GM13977 (cell line): ENCODE results near the gene FLT1.

Experiments used
- DNase-seq: peaks from one replicate; pipeline ENCODE4 v3.0.0; 2012; ENCODE audit warnings: low spot score
- CTCF ChIP-seq: IDR thresholded peaks from 2 replicates; pipeline ENCODE4 v1.5.1; 2012; ENCODE audit warnings: mild to moderate bottlenecking, control low read depth; ENCODE audit not compliant: insufficient read depth; ENCODE audit errors: extremely low read depth, missing control alignments
- in situ Hi-C: fragments of 300-500 bp; cut with MboI; formaldehyde crosslinking; loops from one replicate; pipeline ENCODE4 v1.12.0; 2022; ENCODE audit warnings: low sequenced_read_pairs, low pct_unique_long_range_greater_than_20kb, mixed read lengths, inconsistent platforms; ENCODE audit not compliant: unreplicated experiment

FLT1 gene

DNA sequence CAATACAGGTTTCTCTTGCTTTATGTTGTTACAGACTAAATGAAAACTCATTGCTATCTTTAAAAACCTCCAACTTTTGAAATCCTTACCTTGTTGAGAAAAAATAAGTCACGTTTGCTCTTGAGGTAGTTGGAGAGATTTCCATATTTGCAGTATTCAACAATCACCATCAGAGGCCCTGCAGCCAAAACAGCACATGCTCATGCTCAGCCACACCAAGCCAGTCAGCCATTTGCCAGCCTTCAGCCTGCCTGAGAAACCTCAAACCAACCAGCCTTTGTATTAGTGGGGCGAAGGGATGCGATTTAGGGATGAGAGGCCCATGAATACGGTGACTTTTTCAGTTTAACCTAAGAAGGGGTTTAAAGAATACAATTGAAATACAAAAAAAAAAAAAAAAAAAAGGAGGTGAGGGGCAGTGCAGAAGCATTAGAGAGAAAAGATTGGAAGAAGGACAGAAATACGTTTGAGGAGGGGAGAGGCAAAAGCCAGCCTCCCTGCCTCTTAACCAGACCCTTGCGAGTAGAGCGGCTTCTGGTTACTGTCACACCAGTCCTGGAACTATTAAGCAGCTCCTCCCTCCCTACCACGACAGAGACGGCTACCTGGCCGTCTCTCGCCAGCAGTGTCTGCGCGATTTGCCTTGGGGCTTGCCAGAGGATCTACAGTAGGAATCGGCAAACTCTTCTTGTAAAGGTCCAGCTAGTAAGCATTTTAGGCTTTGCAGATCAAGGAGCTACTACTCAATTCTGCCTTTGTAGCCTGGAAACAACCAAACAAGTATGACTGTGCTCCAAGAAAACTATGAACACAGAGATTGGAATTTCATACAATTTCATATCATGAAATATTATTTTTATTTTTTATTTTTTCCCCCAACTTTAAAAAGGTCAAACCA lies 167.3 kb downstream of the FLT1 start:
- in situ Hi-C loops = loop anchor here (25.0 kb wide), 1 partner anchor 460 kb away; no protein-coding TSS in a partner anchor
- no peak for DNase-seq
- no peak for TF ChIP-seq CTCF

DNA sequence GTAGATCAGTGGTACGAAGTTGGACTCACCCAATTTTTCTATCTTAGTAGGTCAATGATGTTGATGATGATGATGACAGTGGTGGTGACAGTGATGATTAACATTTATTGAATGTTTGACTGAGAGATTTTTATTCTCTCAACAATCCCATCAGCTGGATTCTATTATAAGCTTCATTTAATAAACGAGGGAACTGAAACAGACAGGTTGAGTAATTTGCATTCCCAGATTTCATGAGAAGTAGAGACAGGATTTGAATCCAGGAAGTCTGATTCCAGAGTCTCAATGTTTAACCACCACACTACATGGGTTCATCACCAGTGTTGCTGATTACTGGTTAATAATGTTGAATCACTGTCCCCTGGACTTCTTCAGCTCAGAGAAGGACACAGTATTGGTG lies 168.9 kb downstream of the FLT1 start:
- TF ChIP-seq CTCF = no peak
- in situ Hi-C loops = loop anchor here (25.0 kb wide), 1 partner anchor 461 kb away; no protein-coding TSS in a partner anchor
- DNase-seq = no peak

GRCh38 chr13:28325022-28325421 lies 169.9 kb downstream of the FLT1 start:
- in situ Hi-C loops = loop anchor here (25.0 kb wide), 1 partner anchor 462 kb away; no protein-coding TSS in a partner anchor
- no peak for DNase-seq
- no peak for TF ChIP-seq CTCF

GRCh38 chr13:28324181-28324789 lies 170.6 kb downstream of the FLT1 start:
- peak; percentile 82 for DNase-seq
- peak; percentile 81 for TF ChIP-seq CTCF
- in situ Hi-C loops = loop anchor here (5.0 kb wide), 1 partner anchor 313 kb away; no protein-coding TSS in a partner anchor

DNA sequence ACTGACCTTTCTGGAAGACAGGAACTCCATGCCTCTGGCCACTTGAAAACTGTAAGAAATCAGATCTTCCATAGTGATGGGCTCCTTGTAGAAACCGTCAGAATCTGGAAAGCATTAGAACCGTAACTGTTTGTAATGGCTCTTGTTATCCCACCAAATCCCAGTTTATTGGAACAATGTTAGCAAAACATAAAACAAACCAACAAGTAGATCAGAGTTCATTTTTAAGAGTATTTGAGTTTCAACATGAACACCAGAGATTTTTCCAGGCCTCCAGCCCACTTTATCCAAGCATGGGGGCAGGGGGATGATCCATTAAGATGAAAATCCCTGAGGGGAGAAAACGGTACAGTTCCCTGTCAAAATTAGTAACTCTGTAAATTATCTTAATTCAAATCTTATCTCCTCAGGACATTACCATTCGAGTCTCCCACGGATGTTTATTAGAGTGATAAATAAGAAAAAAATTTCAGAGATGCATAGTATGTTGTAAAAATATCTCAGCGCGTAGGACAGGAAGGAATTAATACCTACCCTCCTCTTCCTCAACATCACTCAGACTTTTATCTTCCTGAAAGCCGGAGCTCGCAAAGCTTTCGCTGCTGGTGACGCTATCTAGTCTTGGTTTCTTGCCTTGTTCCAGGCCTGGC lies 172.5 kb downstream of the FLT1 start:
- in situ Hi-C loops = loop anchor here (5.0 kb wide), 1 partner anchor 315 kb away; no protein-coding TSS in a partner anchor
- DNase-seq = no peak

More for the DNA sequence above, 172.5 kb downstream of the FLT1 start:
- no peak for TF ChIP-seq CTCF
